Measurements from ENCODE around the gene WASF2.
"Not testable (repeated sequence)": the region's sequence is repeated elsewhere in the genome, so short reads cannot be mapped to it uniquely, and the experiment has no call there.

The WASF2 gene

GRCh38 chr1:27489973-27490741 lies at the start of gene WASF2:
WASF2 (minus strand) TSS chr1:27490167; CDS start chr1:27428890, 61,277 bp downstream.
- peak; percentile 92 to 96 for DNase-seq (ENCODE audit: low read depth in 2 of 2)

GRCh38 chr1:27538793-27539192 lies 48.8 kb upstream of the WASF2 start:
- DNase-seq (ENCODE audit: low read depth in 2 of 2), result no peak

- DNase-seq (ENCODE audit: low read depth in 2 of 2), result not testable (repeated sequence)
Measured at GRCh38 chr1:27538305-27538676, 48.3 kb upstream of the WASF2 start.

GRCh38 chr1:27536767-27537166 lies 46.8 kb upstream of the WASF2 start:
- no peak for DNase-seq (ENCODE audit: low read depth in 2 of 2)

- DNase-seq (ENCODE audit: low read depth in 2 of 2), result no peak
Measured at GRCh38 chr1:27536010-27536757, 46.2 kb upstream of the WASF2 start.

- DNase-seq (ENCODE audit: low read depth in 2 of 2), result no peak
Measured at GRCh38 chr1:27535386-27535785, 45.4 kb upstream of the WASF2 start.

- DNase-seq (ENCODE audit: low read depth in 2 of 2), result no peak
Measured at GRCh38 chr1:27531959-27532685, 42.2 kb upstream of the WASF2 start.

GRCh38 chr1:27530192-27530591 lies 40.2 kb upstream of the WASF2 start:
- no peak for DNase-seq (ENCODE audit: low read depth in 2 of 2)

GRCh38 chr1:27529704-27530018 lies 39.7 kb upstream of the WASF2 start:
- no peak for DNase-seq (ENCODE audit: low read depth in 2 of 2)

GRCh38 chr1:27528818-27529703 lies 39.1 kb upstream of the WASF2 start:
- no peak for DNase-seq (ENCODE audit: low read depth in 2 of 2)

GRCh38 chr1:27527890-27528817 lies 38.2 kb upstream of the WASF2 start:
- no peak for DNase-seq (ENCODE audit: low read depth in 2 of 2)

- DNase-seq (ENCODE audit: low read depth in 2 of 2), result no peak
Measured at GRCh38 chr1:27527223-27527889, 37.4 kb upstream of the WASF2 start.

- no peak for DNase-seq (ENCODE audit: low read depth in 2 of 2)
Measured at GRCh38 chr1:27526569-27527222, 36.7 kb upstream of the WASF2 start.

- DNase-seq (ENCODE audit: low read depth in 2 of 2), result peak; percentile 40 to 67
Measured at GRCh38 chr1:27525296-27526272, 35.6 kb upstream of the WASF2 start.

GRCh38 chr1:27523337-27524020 lies 33.5 kb upstream of the WASF2 start:
- no peak for DNase-seq (ENCODE audit: low read depth in 2 of 2)

GRCh38 chr1:27522432-27523336 lies 32.7 kb upstream of the WASF2 start:
- peak; percentile 43 to 64 for DNase-seq (ENCODE audit: low read depth in 2 of 2)

Measured in stimulated activated CD4-positive, alpha-beta T cell treated with anti-CD3 and anti-CD28 coated beads, Interleukin-12 subunit alpha, Interleukin-12 subunit beta, amount 100 ng/mL, for 24 hours (primary cell).